ENCODE data around the gene ISYNA1.

GRCh38 chr19:18415178-18415867, 22.6 kb downstream of the ISYNA1 start:
- TF ChIP-seq, protein P1, sequence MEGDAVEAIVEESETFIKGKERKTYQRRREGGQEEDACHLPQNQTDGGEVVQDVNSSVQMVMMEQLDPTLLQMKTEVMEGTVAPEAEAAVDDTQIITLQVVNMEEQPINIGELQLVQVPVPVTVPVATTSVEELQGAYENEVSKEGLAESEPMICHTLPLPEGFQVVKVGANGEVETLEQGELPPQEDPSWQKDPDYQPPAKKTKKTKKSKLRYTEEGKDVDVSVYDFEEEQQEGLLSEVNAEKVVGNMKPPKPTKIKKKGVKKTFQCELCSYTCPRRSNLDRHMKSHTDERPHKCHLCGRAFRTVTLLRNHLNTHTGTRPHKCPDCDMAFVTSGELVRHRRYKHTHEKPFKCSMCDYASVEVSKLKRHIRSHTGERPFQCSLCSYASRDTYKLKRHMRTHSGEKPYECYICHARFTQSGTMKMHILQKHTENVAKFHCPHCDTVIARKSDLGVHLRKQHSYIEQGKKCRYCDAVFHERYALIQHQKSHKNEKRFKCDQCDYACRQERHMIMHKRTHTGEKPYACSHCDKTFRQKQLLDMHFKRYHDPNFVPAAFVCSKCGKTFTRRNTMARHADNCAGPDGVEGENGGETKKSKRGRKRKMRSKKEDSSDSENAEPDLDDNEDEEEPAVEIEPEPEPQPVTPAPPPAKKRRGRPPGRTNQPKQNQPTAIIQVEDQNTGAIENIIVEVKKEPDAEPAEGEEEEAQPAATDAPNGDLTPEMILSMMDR (IDR thresholded peaks at IDR 0.05; ENCODE audit: low read depth, low read length, poor library complexity, severe bottlenecking), result no peak
- no peak for TF ChIP-seq EZH2phosphoT487 (IDR thresholded peaks at IDR 0.05; ENCODE audit: borderline replicate concordance, low read length)

Data from DOHH2 (cell line).